ENCODE results near the gene SNX30.

- TF ChIP-seq, protein P1, sequence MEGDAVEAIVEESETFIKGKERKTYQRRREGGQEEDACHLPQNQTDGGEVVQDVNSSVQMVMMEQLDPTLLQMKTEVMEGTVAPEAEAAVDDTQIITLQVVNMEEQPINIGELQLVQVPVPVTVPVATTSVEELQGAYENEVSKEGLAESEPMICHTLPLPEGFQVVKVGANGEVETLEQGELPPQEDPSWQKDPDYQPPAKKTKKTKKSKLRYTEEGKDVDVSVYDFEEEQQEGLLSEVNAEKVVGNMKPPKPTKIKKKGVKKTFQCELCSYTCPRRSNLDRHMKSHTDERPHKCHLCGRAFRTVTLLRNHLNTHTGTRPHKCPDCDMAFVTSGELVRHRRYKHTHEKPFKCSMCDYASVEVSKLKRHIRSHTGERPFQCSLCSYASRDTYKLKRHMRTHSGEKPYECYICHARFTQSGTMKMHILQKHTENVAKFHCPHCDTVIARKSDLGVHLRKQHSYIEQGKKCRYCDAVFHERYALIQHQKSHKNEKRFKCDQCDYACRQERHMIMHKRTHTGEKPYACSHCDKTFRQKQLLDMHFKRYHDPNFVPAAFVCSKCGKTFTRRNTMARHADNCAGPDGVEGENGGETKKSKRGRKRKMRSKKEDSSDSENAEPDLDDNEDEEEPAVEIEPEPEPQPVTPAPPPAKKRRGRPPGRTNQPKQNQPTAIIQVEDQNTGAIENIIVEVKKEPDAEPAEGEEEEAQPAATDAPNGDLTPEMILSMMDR (IDR thresholded peaks at IDR 0.05; ENCODE audit: low read length) = no peak
- TF ChIP-seq EZH2 (IDR thresholded peaks at IDR 0.05; ENCODE audit: borderline replicate concordance, low read length) = no peak
These were observed 154.5 kb downstream of the SNX30 start for GRCh38 chr9:112905084-112905483.
